RWPE1 (cell line): ENCODE measurements around the gene PARM1.

Source experiments
- CTCF ChIA-PET: fragments of 350-600 bp; sonication (Branson Sonifier 250); formaldehyde crosslinking; extraction: SDS; loops from one replicate; lab custom pipeline; 2021; lab: Yijun Ruan, JAX
- POLR2A ChIA-PET: fragments of 400-600 bp; formaldehyde crosslinking; extraction: SDS; loops from one replicate; lab custom pipeline; 2020; ENCODE audit warnings: antibody characterized with exemption; ENCODE audit not compliant: low non-redundant PET; lab: Yijun Ruan, JAX
- DNase-seq: peaks from one replicate; pipeline ENCODE4 v3.0.0; 2012; ENCODE audit warnings: low spot score
- H3K27ac ChIP-seq: fragments of 450-650 bp; 2 replicates; pipeline ENCODE4 v1.5.1; 2017
- TF ChIP-seq, protein P1 (sequence below): fragments of 450-650 bp; conservative IDR thresholded peaks from 2 replicates; pipeline ENCODE4 v1.5.1; 2017; ENCODE audit warnings: low read depth, mild to moderate bottlenecking

Gene PARM1

DNA sequence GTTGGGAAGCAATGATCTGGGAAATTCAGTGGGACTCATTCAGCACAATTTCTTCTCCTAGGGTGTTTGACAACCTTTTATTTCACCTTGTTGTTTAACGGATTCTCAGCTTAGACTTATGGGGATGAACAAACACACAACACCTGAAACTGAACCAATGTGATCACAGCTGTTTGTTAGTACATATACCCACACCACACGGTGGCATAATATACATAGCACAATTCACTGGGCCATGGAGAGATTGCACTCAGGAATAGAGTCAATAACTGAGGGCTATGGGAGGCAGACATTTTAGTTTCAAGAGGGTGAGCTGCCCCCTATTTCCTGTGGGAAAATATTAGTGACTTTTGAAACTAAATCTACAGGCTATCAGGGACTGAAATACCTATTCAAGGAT, 148.0 kb downstream of the PARM1 start:
- H3K27ac ChIP-seq, result no peak overlapping the region
- CTCF ChIA-PET, result no interaction called here
- TF ChIP-seq, protein P1, sequence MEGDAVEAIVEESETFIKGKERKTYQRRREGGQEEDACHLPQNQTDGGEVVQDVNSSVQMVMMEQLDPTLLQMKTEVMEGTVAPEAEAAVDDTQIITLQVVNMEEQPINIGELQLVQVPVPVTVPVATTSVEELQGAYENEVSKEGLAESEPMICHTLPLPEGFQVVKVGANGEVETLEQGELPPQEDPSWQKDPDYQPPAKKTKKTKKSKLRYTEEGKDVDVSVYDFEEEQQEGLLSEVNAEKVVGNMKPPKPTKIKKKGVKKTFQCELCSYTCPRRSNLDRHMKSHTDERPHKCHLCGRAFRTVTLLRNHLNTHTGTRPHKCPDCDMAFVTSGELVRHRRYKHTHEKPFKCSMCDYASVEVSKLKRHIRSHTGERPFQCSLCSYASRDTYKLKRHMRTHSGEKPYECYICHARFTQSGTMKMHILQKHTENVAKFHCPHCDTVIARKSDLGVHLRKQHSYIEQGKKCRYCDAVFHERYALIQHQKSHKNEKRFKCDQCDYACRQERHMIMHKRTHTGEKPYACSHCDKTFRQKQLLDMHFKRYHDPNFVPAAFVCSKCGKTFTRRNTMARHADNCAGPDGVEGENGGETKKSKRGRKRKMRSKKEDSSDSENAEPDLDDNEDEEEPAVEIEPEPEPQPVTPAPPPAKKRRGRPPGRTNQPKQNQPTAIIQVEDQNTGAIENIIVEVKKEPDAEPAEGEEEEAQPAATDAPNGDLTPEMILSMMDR, result no peak
- POLR2A ChIA-PET, result no interaction called here
- no peak for DNase-seq

DNA sequence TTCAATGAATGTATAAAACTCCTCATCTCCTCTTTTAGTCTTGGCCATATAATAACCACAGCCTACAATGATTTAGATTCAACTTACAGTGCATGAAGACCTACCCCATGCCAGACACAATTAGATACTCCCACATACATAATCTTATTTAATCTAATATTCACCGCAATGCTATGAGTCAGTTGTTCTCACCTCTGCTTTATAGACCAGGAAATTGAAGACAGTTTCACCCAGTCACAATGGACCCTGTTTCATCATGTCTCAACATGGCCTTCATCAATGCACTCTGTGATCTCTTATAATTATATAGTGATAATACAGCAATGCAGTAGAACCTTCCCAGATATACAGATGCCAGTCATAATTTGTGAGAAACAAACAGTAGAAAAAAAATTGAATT, 148.6 kb downstream of the PARM1 start:
- POLR2A ChIA-PET, result no interaction called here
- TF ChIP-seq, protein P1, result no peak
- H3K27ac ChIP-seq, result no peak overlapping the region
- DNase-seq, result no peak
- CTCF ChIA-PET, result no interaction called here

DNA sequence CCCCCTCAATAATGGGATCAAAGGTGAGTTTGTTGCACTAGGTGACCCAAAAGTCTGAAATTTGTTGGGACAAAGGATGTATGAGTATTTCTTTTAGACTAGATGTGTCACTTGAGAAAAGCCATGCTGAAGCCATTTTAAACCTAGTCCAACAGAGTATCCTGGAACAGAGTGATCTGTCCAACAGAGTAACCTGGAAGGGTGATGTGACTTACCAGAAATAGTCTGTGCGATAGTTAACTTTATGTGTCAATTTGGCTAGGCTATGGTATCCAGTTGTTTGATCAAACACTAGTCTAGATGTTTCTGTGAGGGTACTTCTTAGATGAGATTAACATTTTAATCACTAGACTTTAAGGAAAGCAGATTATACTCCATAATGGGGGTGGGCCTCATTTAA, 154.5 kb downstream of the PARM1 start:
- TF ChIP-seq, protein P1, result no peak
- ChIA-PET CTCF (no interaction called here), POLR2A (no interaction called here)
- no peak for DNase-seq
- no peak overlapping the region for H3K27ac ChIP-seq

DNA sequence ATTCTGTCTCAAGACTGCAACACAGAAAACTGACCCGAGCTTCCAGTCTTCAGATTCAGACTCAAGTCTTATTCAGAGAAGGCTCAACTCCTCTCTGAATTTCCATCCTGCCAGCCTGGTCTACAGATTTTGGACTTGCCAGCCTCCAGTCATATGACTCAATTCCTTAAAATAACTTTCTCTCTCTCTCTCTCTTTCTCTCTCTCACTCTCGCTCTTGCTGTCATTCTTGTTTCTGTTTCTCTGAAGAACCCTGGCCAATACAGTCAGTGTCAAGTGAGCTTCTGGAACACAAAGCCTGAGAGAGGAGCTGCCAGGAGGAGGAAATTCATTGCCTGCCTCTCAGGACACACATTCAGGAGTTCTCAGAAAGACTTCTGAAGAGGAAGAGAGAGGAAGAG, 154.9 kb downstream of the PARM1 start:
- CTCF ChIA-PET, result no interaction called here
- no peak for DNase-seq
- TF ChIP-seq, protein P1, result no peak
- no peak overlapping the region for H3K27ac ChIP-seq
- POLR2A ChIA-PET, result no interaction called here

DNA sequence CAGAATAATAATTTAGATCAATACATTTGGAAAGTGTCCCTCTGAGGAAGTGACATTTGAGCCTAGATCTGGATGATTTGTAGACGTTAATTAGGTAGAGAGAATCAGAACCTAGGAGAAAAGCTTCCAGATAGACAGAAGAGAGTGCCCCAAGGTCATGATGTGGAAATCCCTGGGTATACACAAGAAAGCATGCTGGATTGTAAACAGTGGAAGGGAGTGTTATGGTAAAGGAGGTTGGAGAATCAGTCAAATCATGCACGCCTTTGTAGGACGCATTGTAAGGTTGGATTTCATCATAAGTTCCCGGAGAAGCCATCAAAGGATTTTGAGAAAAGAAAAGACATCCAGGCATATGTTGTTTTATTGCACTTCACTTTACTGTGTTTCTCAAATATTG, 156.3 kb downstream of the PARM1 start:
- TF ChIP-seq, protein P1, result no peak
- ChIA-PET POLR2A (no interaction called here), CTCF (no interaction called here)
- DNase-seq, result no peak
- no peak overlapping the region for H3K27ac ChIP-seq

DNA sequence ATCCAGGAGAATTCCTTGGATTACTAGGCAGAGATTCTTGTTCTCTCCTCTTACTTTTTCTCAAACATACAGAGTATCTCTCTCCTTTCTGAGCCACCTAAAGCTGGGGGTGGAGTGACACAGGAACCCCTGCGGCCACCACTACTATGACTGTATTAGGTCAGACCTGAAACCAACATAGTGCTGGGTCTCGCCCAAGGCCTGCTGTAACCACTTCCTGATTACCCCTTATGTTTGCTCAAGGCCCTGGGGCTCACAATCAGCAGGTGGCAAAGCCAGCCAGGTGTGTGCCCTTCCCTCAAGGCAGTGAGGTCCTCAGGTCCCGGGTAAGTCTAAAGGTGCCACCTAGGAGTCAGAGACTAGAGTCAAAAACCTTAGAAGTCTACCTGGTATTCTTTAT, 166.4 kb downstream of the PARM1 start:
- no peak for DNase-seq
- ChIA-PET CTCF (no interaction called here), POLR2A (no interaction called here)
- no peak overlapping the region for H3K27ac ChIP-seq
- TF ChIP-seq, protein P1, result no peak
